ENCODE results near the gene GAS5.
"Not testable (repeated sequence)": the region's sequence is repeated elsewhere in the genome, so short reads cannot be mapped to it uniquely, and the experiment has no call there.

The GAS5 gene

DNA sequence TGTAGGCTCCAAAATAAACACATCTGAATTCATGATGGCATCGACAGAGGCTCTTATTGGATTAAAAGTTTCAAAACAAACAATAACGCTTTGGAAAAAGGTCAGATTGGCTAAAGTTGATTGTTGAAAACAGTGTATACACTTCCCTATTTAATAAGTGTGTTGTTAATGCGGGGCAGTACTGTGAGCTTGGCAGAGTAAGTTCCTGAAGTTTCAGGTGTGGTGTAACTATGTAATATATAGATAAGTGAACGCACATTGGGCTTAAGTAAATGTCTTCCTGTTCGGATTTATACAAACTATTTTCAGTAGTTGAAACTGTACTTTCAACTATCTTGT lies 1.2 kb upstream of the GAS5 start:
- no peak for DNase-seq (ENCODE audit: low read depth in 2 of 2)

DNA sequence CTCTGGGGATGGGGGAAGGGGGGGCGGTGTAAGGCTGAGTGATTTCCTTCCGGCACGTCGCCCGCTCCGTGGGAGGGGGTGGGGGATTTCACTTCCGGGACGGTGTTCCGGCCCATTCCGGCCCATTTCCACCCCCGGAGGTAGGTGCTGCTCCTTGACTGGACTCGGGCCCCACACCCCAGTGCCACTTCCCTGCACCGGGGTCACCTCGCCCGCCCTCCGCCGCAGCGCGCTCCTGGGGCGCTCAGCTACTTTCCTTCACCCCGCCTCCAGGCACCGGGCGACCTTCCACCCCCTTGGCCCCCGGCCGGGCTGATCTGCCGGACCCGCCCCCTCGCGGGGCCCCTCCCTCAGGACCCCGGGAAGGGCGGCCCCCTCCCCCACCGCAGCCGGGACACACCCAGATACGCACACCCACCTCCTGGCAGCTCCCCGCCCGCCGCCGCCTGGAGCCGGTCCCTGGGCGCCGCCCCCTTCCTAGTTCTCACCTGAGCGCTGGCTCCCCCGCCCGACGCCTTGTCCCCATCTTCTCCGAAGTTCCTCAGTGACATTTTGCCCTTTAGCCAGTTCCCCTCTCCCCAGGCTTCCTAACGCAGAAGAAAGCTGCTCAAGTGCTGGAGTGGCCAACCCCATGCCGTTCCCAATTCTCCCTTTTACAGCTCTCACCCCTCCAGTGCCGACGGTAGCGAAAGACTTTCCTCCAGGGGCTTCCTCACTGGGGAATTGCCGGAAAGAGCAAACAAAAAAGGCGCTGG lies 654 bp upstream of the GAS5 start, which contains the start of gene ZBTB37:
TSS of gene ZBTB37 (plus strand) at position 115 of the 755 bp plus-strand sequence. CDS start 1,846 bp downstream, outside the sequence.
- peak; percentile 92 to 95 for DNase-seq (ENCODE audit: low read depth in 2 of 2)

DNA sequence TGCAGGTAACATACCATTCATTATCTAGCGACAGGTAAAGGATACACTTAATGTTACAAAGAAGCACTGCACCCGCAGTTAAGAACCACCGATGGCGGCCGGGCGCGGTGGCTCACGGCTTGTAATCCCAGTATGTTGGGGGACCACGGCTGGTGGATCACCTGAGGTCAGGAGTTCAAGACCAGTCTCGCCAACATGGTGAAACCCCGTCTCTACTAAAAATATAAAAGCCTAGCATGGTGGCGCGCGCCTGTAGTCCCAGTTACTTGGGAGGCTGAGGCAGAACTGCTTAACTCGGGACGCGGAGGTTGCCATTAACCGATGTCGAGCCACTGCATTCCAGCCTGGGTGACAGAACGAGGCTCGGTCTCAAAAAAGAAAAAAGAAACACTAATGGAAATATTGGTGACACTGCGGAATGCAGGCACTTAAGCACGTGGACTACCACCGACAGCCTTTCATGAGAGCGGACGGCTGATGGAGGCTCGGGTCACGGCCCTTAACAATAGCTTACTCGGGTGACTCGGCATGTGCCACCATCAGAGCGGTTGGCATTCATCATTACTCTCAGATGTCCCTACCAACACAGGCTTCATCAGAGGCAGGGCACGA lies 542 bp downstream of the GAS5 start:
- DNase-seq (ENCODE audit: low read depth in 2 of 2), result peak; percentile 33 to 42

DNA sequence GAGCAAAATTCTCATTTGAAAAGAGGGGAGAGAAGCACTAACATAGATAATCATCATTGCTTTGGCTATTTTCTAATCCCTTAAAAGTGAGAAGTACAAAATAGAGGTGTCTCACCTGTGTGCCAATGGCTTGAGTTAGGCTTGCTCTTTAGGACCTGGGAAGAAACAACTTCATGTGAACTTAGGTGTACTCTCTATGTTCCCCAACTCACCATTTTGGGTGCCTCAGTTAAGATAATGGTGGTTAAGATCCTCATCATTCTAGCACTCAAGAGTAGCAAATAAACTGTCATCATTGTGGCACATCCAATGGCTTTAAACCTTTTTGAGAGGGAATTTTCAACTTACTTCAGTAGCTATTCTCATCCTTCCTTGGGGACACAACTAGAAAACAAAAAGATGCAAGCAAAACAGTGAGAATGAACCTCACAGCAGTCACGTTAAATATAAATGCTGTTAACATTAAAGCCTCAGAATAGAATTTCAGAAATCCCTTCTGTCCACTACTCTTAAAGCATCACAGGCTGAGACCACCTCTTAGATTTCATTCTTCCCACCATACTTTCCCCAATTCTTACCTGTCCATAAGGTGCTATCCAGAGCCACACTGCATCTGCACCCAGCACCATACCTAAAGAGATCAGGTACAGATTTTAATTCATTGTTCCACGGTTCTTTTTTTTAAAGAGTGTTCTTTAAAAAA lies 1.2 kb downstream of the GAS5 start:
- DNase-seq (ENCODE audit: low read depth in 2 of 2), result no peak

DNA sequence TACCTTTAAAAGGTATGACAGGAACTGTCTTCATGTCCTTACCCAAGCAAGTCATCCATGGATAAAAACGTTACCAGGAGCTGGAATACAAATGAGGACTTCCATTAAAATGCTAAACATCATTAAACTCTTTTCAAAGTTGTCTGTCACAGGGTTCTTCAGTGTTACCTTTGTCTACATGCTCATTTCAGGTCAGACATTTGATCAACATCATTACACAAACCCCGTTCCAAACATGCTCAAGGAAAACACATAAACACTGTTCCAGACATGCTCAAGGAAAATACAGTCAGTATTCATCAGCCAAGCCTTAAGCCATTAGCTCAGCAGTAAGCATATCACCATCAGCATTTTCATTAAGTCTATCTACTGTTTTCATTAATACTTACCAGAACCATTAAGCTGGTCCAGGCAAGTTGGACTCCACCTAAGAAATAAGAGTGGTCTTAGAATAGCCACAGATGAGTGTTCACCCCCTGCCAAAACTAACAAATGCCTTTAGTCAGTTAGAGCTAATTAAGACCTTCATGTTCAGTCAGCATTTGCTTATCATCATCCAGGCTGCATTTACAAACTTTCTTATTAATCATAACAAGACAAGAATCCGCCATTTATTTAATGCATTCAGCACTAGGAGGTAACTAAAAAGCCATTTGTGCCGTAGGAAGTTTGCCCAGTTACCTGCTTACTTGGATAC lies 2.2 kb downstream of the GAS5 start:
- DNase-seq (ENCODE audit: low read depth in 2 of 2), result no peak

DNA sequence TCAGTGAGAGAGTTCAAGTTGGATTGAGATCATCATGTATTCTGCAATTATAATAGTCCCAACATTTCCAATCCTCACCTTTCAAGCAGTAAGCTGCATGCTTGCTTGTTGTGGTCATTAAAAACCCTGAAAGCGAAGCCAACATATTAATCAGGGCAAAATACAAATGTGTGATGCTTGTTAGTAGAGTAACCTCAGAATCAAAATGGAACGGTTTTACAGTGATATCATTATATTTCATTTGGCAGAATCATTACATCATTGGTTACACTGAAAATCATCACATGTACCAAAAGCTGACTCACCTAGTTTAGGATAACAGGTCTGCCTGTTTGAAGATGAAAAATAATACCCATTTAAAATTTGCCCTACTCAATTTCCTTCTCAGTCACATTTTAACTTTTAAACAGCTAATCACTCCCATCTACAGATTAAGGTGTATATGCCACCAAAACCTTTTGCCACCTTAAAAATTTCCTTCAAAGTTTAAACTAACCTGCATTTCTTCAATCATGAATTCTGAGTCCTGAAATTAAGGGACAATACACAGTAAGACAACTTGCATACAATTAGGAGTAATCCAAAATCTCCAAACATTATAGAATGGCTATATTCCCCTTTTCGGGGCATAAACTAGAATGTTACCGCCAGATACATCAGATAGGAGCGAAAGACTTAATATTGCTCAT lies 3.5 kb downstream of the GAS5 start:
- DNase-seq (ENCODE audit: low read depth in 2 of 2), result no peak

DNA sequence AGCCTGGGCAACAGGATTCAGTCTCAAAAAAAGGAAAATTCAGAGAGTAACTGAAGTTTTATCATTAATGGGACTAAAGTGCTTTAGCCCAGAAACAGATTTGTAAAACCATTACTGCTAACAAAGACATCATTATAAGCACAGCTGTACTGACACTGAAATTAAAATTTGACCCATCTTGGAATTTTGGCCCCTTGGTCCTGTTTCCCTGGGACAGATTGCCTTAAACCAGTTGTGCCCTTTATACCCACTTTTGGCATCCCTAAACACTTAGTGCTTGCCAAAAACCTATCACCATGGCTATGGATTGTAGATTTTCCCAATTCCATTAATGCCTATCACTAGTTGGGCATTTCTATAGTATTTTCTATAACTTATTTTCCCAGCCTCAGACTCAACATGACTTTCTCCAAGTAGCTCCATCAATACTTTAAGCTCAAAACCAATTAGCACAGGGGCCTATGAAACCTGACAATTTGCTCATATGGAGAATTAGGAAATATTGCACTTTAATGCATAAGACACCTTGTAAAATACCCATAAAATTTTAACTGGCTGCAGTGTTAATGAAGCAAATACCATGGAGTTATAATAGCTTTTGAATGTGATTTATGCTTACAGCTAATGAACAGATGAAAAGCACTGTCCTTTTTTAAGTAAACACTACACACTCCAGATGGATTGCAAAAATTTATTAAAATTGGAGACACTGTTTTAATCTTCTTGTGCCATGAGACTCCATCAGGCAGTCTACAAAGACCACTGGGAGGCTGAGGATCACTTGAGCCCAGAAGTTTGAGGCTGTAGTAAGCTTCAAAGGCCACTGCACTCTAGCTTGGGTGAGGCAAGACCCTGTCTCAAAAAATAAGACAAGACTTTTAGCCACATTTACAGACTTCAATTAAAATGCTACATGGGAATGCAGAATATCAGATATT lies 4.3 kb downstream of the GAS5 start:
- no peak for DNase-seq (ENCODE audit: low read depth in 2 of 2)

DNA sequence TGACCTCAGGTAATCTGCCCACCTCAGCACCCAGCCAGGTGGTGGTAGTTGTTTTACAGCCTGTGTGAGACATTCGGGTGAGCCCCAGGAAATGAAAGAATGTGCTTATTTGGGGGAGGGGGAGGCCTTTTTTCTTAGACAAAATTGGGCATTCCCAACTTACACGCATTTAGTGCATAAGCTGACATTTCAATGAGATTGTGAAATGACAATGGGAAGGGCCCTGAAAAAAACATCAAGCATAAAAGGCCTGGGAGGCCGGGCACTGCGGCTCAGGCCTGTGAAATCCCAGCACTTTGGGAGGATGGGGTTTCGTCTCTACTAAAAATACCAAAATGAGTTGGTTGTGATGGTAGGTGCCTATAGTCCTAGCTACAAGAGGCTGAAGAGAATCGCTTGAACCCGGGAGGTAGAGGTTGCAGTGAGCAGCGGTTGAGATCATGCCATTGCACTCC lies 5.0 kb downstream of the GAS5 start:
- no peak for DNase-seq (ENCODE audit: low read depth in 2 of 2)

DNA sequence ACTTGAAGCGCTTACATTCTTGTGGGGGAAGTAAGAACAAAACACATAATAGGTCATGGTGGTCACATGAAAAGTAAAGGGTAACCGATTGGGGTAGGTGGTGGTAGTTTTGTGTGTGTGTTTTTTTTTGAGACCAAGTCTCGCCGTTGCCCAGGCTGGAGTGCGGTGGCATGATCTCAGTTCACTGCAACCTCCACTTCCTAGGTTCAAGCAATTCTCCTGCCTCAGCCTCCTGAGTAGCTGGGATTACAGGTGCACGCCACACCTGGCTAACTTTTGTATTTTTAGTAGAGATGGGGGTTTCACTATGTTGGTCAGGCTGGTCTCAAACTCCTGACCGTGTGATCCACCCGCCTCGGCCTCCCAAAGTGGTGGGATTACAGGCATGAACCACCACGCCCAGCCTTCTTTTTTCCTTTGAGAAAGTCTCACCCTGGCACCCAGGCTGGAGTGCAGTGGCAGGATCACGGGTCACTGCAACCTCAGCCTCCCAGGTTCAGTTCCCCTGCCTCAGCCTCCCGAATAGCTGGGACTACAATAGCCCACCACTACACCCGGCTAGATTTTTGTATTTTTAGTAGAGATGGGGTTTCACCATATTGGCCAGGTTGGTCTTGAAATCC lies 5.5 kb downstream of the GAS5 start:
- peak in 1 of 2 donors; percentile 26 for DNase-seq (ENCODE audit: low read depth in 2 of 2)

DNA sequence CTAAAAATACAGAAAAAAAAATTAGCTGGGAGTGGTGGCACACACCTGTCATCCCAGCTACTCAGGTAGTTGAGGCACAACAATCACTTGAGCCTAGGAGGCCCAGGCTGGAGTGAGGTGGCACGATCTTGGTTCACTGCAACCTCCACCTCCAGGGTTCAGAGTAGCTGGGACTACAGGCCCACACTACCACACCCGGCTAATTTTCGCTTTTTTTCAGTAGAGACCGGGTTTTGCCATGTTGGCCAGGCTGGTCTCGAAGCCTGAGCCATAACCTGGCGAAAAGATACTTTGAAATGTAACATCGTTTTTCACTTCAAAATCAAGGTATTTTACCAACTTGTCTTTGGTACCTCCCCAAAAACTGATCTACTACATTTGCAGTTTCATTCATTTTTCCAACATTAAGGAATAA lies 6.1 kb downstream of the GAS5 start:
- no peak for DNase-seq (ENCODE audit: low read depth in 2 of 2)

DNA sequence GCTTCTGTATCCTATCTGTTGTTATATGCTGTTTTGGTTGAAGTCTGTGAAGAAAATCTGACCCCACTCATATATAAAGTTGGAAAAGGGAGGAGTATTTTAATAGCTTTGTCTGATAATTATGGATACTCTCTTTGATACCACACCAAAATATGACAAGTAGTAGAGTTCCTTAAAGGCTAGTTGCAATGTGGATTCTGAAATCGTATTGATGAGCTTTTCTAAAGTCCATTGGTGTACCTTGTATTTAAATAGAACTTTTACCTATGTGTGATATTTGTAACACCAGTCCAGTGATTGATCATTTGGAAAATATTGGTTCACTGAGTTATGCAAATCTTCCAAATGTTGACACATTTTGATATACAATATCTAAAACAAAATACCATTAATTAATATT lies 7.7 kb downstream of the GAS5 start:
- DNase-seq (ENCODE audit: low read depth in 2 of 2), result no peak

DNA sequence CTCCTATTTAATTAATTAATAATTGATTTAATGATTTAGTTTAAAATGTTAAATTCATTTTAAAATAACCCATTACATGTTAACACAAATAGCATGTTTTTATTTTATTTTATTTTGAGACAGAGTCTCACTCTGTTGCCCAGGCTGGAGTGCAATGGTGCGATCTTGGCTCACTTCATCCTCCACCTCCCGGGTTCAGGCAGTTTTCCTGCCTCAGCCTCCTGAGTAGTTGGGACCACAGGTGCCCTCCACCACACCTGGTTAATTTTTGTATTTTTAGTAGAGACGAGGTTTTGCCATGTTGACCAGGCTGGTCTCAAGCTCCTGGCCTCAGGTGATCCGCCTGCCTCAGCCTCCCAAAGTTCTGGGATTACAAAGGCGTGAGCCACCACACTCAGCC lies 8.2 kb downstream of the GAS5 start:
- DNase-seq (ENCODE audit: low read depth in 2 of 2), result not testable (repeated sequence)

DNA sequence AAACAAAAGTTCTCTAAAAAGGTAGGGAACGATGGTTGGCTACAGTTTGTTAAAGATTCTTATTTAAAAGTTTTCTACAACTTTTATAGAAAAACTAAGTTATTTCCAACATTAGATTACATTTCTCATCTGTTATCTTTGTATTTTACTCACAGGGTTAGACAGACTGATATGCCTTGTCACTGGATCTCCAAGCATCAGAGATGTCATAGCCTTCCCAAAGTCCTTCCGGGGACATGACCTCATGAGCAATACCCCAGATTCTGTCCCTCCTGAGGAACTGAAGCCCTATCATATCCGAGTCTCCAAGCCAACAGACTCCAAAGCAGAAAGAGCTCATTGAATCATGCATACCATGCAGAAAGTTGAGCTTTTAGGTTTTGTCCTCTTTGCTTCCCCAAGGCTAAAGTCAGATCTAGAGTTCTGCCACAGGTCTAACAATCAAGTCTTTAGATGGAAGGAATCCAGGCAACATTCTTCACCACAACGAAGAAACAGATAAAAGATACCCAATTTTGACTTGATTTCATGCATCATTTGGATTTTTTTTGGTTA lies 10.3 kb downstream of the GAS5 start:
- no peak for DNase-seq (ENCODE audit: low read depth in 2 of 2)

DNA sequence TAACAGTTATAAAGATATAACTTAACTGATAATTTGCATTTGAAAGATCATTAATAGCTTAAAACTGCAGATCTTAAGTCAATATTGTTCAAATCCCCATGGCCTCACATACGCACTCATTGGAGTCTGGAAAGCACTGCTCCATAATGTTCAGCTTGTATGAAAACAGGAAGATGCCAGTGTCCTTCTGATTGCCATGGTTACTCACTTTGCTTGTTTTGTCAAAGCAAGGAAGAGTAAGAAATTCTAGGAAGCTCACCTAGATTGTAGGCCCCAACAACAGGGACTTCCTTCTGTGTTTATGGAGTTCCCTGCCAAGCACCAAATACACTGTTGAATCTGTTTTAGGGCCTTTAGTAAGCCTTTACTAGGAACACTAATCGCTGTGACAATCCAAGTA lies 10.9 kb downstream of the GAS5 start:
- no peak for DNase-seq (ENCODE audit: low read depth in 2 of 2)

DNA sequence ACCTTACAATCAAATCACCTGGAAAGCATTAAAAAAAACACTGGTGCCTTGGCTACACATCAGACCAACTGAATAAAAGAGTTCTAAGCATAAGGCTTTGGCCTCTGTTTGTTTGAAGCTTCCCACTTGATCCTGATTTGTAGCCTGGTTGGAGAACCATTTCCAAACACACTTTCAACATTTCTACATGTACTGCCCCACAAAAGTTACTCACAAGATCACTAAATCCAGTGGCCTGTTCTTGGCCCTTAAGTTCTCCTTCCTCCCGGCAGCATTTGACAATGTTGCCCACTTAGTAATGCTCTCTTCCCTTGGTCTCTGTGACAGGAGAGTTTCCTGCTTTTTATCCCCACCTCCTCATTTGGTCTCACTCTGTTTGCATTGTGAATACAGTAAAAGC lies 11.8 kb downstream of the GAS5 start:
- no peak for DNase-seq (ENCODE audit: low read depth in 2 of 2)

DNA sequence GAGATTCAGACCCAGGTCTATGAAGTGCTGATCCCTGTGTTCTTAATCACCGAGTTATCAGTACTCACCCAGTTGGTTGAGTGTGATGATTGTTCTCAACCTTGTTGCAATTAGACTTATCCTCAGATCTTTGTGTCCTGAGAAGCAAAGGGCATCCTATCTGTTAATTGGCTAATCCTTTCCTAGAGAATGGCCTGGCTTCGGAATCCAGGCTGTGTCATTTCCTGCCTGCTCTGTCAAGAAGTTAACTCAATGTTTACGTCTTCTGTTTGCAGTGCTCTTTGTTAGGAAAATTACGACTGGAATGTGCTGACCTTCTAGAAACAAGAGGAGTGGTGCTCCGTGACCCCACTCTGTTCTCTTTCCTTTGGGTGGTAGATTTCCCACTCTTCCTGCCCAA lies 14.7 kb downstream of the GAS5 start:
- no peak for DNase-seq (ENCODE audit: low read depth in 2 of 2)

DNA sequence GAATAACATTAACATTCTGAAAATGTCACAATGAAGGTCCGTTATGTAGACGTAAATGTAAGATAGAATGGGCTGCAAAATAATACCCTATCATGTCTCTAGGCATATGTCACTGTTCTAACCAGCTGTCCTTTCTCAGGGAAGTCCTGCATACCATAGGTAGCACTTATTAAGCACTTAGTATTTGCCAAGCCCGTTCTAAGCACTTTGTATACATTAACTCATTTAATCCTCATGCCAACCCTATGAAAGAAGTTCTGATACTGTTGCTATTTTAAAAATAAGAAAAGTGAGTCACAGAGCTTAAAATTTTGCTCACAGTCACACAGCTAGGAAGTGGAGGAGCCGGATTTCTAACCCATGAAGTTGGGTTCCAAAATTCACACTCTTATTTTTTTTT lies 15.7 kb downstream of the GAS5 start:
- no peak for DNase-seq (ENCODE audit: low read depth in 2 of 2)

DNA sequence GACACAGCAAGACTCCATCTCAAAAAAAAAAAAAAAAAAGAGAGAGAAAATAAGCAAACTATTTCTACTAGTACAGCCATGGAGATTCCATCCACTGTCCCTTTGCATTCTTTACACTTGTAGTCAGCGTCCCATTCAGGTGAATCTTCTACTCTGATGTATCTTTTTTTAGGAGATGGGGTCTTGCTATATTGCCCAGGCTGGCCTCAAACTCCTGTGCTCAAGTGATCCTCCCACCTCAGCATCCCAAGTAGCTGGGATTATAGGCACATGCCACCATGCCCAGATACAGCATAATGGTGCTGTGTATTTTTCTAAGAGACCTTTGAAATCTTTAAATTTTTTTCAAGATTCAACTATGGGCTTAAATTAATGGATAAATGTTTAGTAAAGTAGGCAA lies 35.0 kb downstream of the GAS5 start:
- no peak for DNase-seq (ENCODE audit: low read depth in 2 of 2)

DNA sequence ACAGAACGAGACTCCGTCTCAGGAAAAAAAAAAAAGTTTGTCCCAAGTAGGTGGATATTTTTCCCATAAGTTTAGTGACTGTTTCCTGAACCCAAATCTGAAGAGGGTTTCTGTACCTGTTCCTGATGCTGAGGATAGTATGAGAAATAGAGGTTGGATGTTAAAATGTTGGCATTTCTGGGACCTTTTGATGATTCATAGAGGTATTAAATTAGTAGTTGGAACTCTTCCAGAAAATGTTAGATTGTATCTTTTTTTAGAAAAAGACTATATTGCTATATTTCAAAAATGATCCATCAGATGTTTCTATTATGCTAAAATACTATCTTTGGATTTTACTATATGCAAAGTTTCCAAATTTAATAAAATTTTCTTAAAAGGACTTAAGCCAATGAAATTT lies 40.2 kb downstream of the GAS5 start:
- no peak for DNase-seq (ENCODE audit: low read depth in 2 of 2)
